Fibroblast of villous mesenchyme (primary cell): Measurements from ENCODE around the gene AQP3. TPM values are rescaled to one million over a fixed set of nuclear protein-coding genes. Genes with fewer than 3 reads are reported as not detected.
"Not testable (repeated sequence)": the region's sequence is repeated elsewhere in the genome, so short reads cannot be mapped to it uniquely, and the experiment has no call there.

ENCODE experiments used
- DNase-seq: peaks from one replicate; pipeline ENCODE4 v3.0.0-alpha.2; 2010; ENCODE audit warnings: low read depth
- H3K4me3 ChIP-seq: 2 replicates; pipeline ENCODE4 v1.5.1; 2011; ENCODE audit warnings: low read depth, mild to moderate bottlenecking, low read length
- total RNA-seq: library from RNA; depleted of rRNA; stranded (reverse); fragments of >200 nt; gene quantifications from 2 replicates; pipeline ENCODE4 v1.2.3, GENCODE V29; 2012
- TF ChIP-seq, protein P1 (sequence below): IDR thresholded peaks from 2 replicates; pipeline ENCODE4 v1.5.1; 2012; ENCODE audit warnings: low read depth, mild to moderate bottlenecking, low read length; ENCODE audit not compliant: insufficient read depth

Gene AQP3
- total RNA-seq, 1 donor = 0.86 TPM

DNA sequence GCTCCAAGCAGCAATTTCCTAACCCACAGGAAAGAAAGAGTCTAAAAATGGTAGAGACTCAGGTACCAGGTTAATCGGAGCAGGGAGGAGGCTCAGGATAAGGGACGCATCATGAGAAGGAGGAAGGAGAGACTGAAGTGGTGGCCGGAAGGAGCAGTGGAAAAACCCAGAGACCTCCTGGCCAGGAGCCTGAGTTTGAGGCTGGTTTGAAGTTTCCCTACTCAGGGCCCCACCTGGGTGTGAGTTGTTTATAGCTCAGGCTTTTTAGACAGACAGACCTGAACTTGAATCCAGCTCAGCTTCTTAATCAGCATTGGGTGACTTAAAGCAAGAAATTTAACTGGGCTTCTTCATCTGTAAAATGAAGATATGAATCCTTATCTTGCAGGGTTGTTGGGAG is 33.1 kb downstream of the AQP3 start:
- TF ChIP-seq, protein P1, sequence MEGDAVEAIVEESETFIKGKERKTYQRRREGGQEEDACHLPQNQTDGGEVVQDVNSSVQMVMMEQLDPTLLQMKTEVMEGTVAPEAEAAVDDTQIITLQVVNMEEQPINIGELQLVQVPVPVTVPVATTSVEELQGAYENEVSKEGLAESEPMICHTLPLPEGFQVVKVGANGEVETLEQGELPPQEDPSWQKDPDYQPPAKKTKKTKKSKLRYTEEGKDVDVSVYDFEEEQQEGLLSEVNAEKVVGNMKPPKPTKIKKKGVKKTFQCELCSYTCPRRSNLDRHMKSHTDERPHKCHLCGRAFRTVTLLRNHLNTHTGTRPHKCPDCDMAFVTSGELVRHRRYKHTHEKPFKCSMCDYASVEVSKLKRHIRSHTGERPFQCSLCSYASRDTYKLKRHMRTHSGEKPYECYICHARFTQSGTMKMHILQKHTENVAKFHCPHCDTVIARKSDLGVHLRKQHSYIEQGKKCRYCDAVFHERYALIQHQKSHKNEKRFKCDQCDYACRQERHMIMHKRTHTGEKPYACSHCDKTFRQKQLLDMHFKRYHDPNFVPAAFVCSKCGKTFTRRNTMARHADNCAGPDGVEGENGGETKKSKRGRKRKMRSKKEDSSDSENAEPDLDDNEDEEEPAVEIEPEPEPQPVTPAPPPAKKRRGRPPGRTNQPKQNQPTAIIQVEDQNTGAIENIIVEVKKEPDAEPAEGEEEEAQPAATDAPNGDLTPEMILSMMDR = no peak
- no peak overlapping the region for H3K4me3 ChIP-seq
- no peak for DNase-seq

DNA sequence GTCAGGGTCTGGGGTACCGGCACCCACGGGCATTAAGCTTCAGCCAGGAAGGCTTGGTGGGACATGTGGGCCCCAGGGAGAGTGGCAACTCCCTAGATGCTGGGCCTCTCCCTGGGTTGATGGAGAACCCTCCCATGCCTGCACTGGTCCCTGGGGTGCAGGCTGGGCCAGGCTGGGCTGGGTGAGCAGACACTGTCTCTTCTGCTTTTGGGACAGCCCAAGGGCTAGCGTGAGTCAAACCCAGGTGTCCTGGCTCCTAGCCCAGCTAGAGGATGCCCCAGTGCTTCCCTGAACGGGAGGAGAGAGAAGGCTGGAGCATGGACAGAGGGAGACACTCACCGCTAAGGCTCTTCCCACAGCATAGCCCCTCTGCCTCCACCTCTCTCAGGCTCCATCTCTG is 39.3 kb downstream of the AQP3 start:
- TF ChIP-seq, protein P1 = no peak
- no peak overlapping the region for H3K4me3 ChIP-seq
- DNase-seq = no peak

DNA sequence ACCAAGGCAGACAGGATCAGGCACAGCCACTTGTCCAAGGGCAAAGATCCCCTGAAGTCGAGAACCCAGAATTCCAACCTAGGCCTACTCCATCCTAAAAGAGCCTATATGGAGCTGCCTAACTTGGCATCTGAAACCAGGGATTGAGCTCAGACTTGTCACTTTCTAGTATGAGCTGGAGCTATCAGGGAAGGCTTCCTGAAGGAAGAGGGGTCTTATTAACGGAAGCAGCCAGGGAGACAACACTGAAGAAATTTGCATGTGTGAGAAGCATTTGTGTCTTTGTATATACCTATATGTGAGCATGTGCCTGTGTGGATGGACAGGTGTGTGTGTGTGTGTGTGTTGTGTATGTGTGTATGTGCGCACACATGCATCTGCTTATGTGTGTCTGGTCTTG is 40.3 kb downstream of the AQP3 start:
- DNase-seq = no peak
- no peak overlapping the region for H3K4me3 ChIP-seq
- TF ChIP-seq, protein P1 = no peak

DNA sequence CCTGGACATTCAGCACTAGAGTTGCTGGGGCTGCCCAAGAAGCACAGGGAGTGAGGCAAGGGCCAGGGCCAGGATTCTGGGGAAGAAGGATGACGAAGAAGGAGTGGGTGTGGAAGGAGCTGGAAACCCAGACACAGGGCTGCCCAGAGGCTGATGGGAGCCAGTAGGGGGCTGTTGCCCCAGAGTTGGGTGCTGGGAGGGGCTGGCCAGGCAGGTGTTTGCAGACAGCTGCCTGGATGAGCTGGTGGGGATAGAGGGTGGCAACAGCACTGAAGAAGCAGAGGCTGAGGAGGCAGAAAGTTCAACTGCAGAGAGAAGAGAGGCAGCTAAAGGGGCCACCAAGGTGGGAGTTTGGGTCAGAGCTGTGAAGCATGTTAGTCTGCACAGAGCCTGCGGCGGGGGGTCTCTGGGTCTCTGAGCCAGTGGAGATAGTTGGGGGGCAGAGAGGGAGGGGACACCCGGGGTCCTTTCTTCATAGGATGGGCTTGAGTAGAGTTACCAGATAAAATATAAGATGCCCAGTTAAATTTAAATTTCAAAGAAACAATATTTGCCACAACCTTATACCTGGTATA is 42.5 kb downstream of the AQP3 start:
- DNase-seq = no peak
- no peak overlapping the region for H3K4me3 ChIP-seq
- TF ChIP-seq, protein P1 = no peak

DNA sequence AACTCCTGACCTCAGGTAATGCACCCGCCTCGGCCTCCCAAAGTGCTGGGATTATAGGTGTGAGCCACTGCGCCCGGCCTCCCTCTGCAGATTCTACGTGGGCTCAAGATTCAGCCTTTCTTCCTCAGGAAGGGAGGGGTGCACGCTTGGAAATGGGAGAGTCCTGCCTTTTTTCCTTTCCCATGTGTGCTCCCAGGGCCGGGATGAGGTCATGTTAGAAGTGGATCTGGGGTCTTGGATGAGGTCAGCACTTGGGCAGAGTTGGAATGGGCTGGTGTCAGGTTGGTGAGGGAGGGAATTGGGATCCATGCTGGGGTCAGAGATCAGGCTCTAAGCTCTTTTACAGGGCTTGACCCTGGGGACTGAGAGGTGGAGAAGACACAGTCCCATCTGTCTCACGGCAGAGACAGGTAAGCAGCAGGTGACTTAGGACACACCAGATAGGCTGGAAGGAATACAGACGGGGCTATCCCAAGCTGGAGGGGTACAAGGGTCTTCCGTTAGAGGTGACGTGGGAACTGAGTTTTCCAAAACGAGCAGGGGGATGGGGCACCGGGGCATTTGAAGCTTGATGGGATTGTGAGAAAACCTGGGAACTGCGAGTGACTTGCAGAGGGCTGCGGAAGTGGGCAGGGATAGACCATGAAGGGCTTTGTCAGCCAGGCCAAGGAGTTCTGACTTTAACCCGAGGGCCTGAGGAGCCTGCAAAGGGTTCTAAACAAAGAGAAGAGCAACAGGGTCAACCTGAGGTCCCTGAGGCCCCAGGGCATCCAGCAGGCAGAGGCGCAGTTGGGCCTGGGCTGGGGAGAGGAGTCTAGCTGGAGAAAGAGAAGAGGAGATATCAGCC is 43.2 kb downstream of the AQP3 start:
- no peak overlapping the region for H3K4me3 ChIP-seq
- TF ChIP-seq, protein P1 = no peak
- DNase-seq = no peak

DNA sequence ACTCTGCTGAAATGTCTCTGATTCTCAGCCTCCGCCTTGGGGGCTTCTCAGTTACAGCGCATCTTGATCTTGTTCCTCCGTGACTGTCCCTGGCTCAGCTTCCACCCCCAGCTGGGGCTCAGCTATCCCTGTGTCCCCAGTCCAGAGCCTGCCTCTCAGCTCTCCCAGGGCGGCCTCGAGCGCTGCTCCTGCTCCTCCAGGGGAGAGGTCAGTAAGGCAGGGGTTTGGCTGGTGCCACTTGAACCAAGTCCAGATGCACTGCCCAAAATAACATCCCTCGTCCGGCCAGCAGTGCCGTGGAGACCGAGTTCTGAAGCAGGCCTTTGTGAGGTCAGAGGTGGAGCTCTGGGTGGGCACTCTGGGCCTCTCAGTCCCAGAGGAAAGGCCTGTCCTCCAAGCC is 45.0 kb downstream of the AQP3 start, which contains the start of gene AQP7:
Gene AQP7 (minus strand): TSS at position 198 of the 400 bp plus-strand sequence. CDS start 1,306 bp downstream, outside the sequence.
- not testable (repeated sequence) for H3K4me3 ChIP-seq, DNase-seq

DNA sequence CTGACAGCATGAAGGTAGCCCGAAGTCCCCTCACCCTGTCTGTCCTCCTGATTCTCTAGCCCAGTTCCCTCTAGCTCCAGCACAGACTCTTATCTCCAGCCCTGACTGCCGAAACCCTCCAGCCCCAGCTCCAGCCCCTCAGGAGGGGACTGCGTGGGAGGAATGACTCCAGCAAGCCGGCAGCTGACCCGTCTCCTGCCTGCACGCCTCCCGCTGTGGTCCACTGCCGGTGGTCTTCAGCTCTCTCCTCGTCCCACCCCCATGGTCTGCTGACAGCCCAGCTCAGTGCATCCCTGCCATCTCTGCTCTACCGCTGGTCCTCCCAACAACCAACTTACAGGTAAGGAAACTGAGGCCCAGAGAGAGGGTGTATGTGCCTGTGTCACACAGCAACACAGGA is 45.6 kb downstream of the AQP3 start:
- not testable (repeated sequence) for DNase-seq, H3K4me3 ChIP-seq

DNA sequence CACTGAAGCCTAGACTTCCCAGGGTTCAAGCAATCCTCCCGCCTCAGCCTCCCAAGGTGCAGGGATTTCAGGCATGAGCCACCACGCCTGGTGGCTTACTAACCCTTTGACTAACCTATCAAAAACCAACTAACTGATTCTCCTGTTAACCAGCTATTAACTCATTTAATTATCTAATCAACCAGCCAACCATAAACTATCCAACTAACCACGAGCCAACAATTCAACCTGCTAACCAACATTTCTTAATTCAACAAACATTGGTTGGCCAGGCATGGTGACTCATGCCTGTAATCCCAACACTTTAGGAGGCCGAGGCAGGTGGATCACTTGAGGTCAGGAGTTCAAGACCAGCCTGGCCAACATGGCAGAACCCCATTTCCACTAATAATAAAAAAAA is 48.3 kb downstream of the AQP3 start:
- not testable (repeated sequence) for DNase-seq, H3K4me3 ChIP-seq

DNA sequence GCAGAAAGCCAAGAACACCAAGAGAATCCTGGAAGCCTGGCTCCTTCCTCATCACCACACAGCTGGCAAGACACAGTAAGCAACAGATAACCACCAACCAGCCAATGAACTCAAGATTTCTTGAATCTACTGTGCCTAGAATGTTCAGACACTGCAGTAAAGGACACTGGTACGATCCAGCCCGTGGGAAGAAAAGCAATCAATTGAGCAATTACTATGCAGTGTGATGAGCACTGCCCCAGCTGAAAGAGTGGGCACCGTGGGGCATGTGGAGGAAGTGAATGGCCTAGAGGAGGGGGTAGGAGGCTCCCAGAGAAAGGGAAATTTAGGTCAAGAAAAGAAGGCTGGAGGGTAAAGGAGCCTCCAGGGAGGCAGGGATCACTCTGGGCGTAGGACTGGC is 49.6 kb downstream of the AQP3 start:
- DNase-seq, H3K4me3 ChIP-seq: not testable (repeated sequence)

DNA sequence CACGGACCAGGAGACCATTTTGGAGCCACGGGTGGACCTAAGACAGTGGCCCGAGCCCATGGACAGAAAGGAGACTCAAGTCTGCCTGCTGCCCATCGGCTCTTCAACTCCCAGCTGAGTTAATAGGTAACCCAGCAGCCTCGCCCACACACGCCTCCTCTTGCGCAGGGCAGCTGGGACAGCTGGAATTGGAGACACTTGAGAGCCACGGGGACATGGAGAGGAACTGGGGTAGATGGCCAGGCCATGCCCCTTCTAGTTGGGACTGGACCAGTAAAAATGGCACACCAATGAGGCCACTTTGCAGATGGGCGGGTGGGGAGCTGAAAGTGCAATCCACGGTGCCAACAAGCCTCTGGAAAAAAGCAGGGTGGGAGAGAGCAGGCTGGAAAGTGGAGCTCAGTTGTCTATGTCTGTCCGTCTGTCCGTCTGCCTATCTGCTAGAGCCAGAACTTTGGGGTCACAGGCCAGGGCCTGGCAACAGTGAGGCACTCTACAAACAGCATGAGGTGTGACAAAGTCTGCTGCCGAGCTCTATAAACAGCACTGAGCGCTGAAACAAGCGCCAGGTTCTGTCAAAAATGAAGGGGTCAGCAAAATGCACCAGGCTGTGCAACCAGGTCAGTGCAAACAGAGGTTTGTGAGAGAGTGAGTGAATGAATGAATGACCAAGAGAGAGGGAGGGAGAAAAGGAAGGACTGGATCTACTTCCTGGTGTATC is 52.1 kb downstream of the AQP3 start:
- H3K4me3 ChIP-seq = not testable (repeated sequence)

DNA sequence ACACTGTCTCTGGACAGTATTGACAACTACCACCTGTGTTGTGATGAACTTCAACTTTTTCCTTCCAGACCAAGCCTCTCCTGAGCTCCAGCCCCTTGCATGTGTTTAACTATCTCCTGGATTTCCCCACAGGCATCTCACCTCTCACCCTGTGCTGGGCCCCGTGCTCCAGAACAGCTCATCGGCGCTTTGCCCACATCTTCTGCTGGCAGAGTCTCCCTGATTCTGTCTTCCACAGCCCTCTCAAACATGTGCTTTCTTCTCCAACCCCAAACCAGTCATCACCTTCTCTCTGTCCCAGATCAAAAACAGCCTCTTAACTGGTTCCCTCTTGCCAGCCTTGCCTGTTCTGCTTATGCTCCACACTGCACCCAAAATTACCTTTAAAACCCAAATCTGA is 53.4 kb downstream of the AQP3 start:
- not testable (repeated sequence) for DNase-seq, H3K4me3 ChIP-seq

More for the DNA sequence above, 52.1 kb downstream of the AQP3 start:
- DNase-seq = not testable (repeated sequence)
